GM23338 (cell line): ENCODE data around the gene ENDOV. TPM values are rescaled to one million over a fixed set of nuclear protein-coding genes. Genes with fewer than 3 reads are reported as not detected.

Source experiments
- ATAC-seq: fragments of 200-7000 bp; cut with Tn5 transposase; 3 replicates; pipeline ENCODE4 v1.9.1; 2020
- DNase-seq: peaks from one replicate; pipeline ENCODE4 v3.0.0-alpha.2; 2015; ENCODE audit warnings: low spot score
- H2AFZ ChIP-seq: fragments of 200-600 bp; sonication (generic); 2 replicates; pipeline ENCODE4 v1.8.0; 2016; ENCODE audit warnings: antibody characterized with exemption, mild to moderate bottlenecking, moderate library complexity
- H3F3A ChIP-seq: fragments of 200-600 bp; sonication (generic); replicated peaks from 2 replicates; pipeline ENCODE4 v1.8.0; 2017; ENCODE audit warnings: antibody characterized with exemption, mixed run types, low read depth
- H3K27ac ChIP-seq: fragments of 200-600 bp; sonication (generic); 2 replicates; pipeline ENCODE4 v1.6.1; 2016; ENCODE audit warnings: low read depth
- H3K27me3 ChIP-seq: fragments of 200-600 bp; sonication (generic); 2 replicates; pipeline ENCODE4 v1.8.0; 2016; ENCODE audit warnings: mild to moderate bottlenecking, mixed run types, moderate library complexity; ENCODE audit not compliant: insufficient read depth
- H3K36me3 ChIP-seq: fragments of 200-600 bp; sonication (generic); 2 replicates; pipeline ENCODE4 v1.8.0; 2016; ENCODE audit warnings: mild to moderate bottlenecking; ENCODE audit not compliant: insufficient read depth
- H3K4me1 ChIP-seq: fragments of 200-600 bp; sonication (generic); 2 replicates; pipeline ENCODE4 v1.8.0; 2016; ENCODE audit warnings: mild to moderate bottlenecking, moderate library complexity; ENCODE audit not compliant: insufficient read depth
- H3K4me2 ChIP-seq: fragments of 200-600 bp; sonication (generic); 2 replicates; pipeline ENCODE4 v1.7.1; 2017; ENCODE audit warnings: mixed run types
- H3K4me3 ChIP-seq: fragments of 200-600 bp; sonication (generic); 2 replicates; pipeline ENCODE4 v1.6.1; 2016; ENCODE audit warnings: mixed run types
- H3K79me2 ChIP-seq: fragments of 200-600 bp; sonication (generic); replicated peaks from 2 replicates; pipeline ENCODE4 v1.8.0; 2017; ENCODE audit warnings: mild to moderate bottlenecking; ENCODE audit not compliant: insufficient read depth
- H3K9me2 ChIP-seq: fragments of 200-600 bp; sonication (generic); 2 replicates; pipeline ENCODE4 v1.8.0; 2017; ENCODE audit not compliant: insufficient read depth
- H4K20me1 ChIP-seq: fragments of 200-600 bp; sonication (generic); replicated peaks from 2 replicates; pipeline ENCODE4 v1.8.0; 2017; ENCODE audit warnings: mild to moderate bottlenecking; ENCODE audit not compliant: insufficient read depth
- H3K27ac Mint-ChIP-seq: 2 replicates; pipeline ENCODE4 v1.8.0; 2020; ENCODE audit warnings: inconsistent platforms, mild to moderate bottlenecking, moderate library complexity, mixed read lengths
- H3K27me3 Mint-ChIP-seq: 3 replicates; pipeline ENCODE4 v1.8.0; 2022; ENCODE audit warnings: low read depth, mild to moderate bottlenecking, moderate library complexity, mixed read lengths, inconsistent platforms; ENCODE audit not compliant: insufficient read depth, poor library complexity
- H3K36me3 Mint-ChIP-seq: 3 replicates; pipeline ENCODE4 v1.8.0; 2021; ENCODE audit warnings: low read depth, mild to moderate bottlenecking, inconsistent platforms, moderate library complexity, mixed read lengths
- H3K4me1 Mint-ChIP-seq: 3 replicates; pipeline ENCODE4 v1.8.0; 2020; ENCODE audit warnings: mild to moderate bottlenecking, inconsistent platforms, mixed read lengths
- H3K4me3 Mint-ChIP-seq: 3 replicates; pipeline ENCODE4 v1.8.0; 2021; ENCODE audit warnings: moderate library complexity, mild to moderate bottlenecking, inconsistent platforms, mixed read lengths
- H3K9me3 Mint-ChIP-seq: 3 replicates; pipeline ENCODE4 v1.8.0; 2020; ENCODE audit warnings: moderate library complexity, mild to moderate bottlenecking, inconsistent platforms, mixed read lengths
- CREB1 ChIP-seq: fragments of 250-450 bp; sonication (Bioruptor Pico); IDR thresholded peaks from 2 replicates; pipeline ENCODE4 v1.5.0; 2020; ENCODE audit warnings: low read depth, mild to moderate bottlenecking, moderate library complexity
- CTCF ChIP-seq, 2 experiments: fragments of 200-600 bp in 1 of 2; sonication (generic) in 1 of 2; conservative IDR thresholded peaks; 2 replicates each; pipeline versions ENCODE4 v1.5.1 to v1.6.1; 2016 to 2017; ENCODE audit warnings: antibody characterized with exemption in 2 of 2, low read depth in 2 of 2, mild to moderate bottlenecking in 2 of 2, moderate library complexity in 1 of 2
- EZH2phosphoT487 ChIP-seq: fragments of 200-600 bp; sonication (generic); IDR thresholded peaks from one replicate; pipeline ENCODE4 v1.8.1; 2018; ENCODE audit warnings: antibody characterized with exemption; ENCODE audit not compliant: unreplicated experiment
- JUNB ChIP-seq: IDR thresholded peaks from one replicate; pipeline ENCODE4 v1.6.1; 2016; ENCODE audit warnings: antibody characterized with exemption; ENCODE audit not compliant: unreplicated experiment
- NANOG ChIP-seq: IDR thresholded peaks from 2 replicates; pipeline ENCODE4 v1.6.1; 2016; ENCODE audit warnings: antibody characterized with exemption, borderline replicate concordance
- POLR2AphosphoS5 ChIP-seq: IDR thresholded peaks from 2 replicates; pipeline ENCODE4 v1.6.1; 2016; ENCODE audit warnings: antibody characterized with exemption, low read depth
- STAT1 ChIP-seq: IDR thresholded peaks from one replicate; pipeline ENCODE4 v1.6.1; 2016; ENCODE audit warnings: antibody characterized with exemption; ENCODE audit not compliant: unreplicated experiment
- ZNF114 ChIP-seq: fragments of 250-450 bp; sonication (Bioruptor Pico); IDR thresholded peaks from 2 replicates; pipeline ENCODE4 v1.5.0; 2020; ENCODE audit warnings: mild to moderate bottlenecking, moderate library complexity
- ZNF331 ChIP-seq: fragments of 250-450 bp; sonication (Bioruptor Pico); IDR thresholded peaks from 2 replicates; pipeline ENCODE4 v1.5.0; 2020; ENCODE audit warnings: low read depth, mild to moderate bottlenecking, moderate library complexity
- polyA plus RNA-seq: library from polyadenylated mRNA; unstranded; fragments of >200 nt; fragmentation: Nextera tagmentation; extraction: Ambion mirVana; gene quantifications from 2 replicates; pipeline ENCODE4 v1.2.1, GENCODE V29; 2016
- total RNA-seq: library from RNA; depleted of rRNA; stranded (reverse); fragments of >200 nt; shearing (Covaris generic); gene quantifications from 2 replicates; pipeline ENCODE4 v1.2.3, GENCODE V29; 2014
- TF ChIP-seq, protein P1 (sequence below): fragments of 250-450 bp; sonication (Bioruptor Pico); IDR thresholded peaks from 2 replicates; pipeline ENCODE4 v1.5.0; 2020; ENCODE audit warnings: mild to moderate bottlenecking, moderate library complexity

Gene ENDOV
- total and polyA plus RNA-seq, 2 experiments from 2014 or later = 11.5 to 16.1 TPM

- no peak for TF ChIP-seq NANOG
- TF ChIP-seq POLR2AphosphoS5 = no peak
- no peak for TF ChIP-seq ZNF331 (CRISPR knock-in tag)
- no peak for TF ChIP-seq CREB1 (CRISPR knock-in tag)
Measured at GRCh38 chr17:80381416-80381923, 33.5 kb upstream of the ENDOV start (continued).

GRCh38 chr17:80382446-80382845 lies 32.5 kb upstream of the ENDOV start:
- ATAC-seq = no peak
- Histone ChIP-seq H3K36me3 (peaks cover 13% of the 10 kb centered on the region), H3F3A (no peaks in the 10 kb centered on the region), H2AFZ (no peak overlapping the region), H4K20me1 (no peaks in the 10 kb centered on the region), H3K27ac (no peak overlapping the region), H3K9me2 (no peaks in the 10 kb centered on the region), H3K4me1 (no peaks in the 10 kb centered on the region), H3K27me3 (no peaks in the 10 kb centered on the region), H3K79me2 (no peaks in the 10 kb centered on the region), H3K4me2 (no peak overlapping the region), H3K4me3 (no peak overlapping the region)
- DNase-seq = no peak
- peaks cover 12% of the 10 kb centered on the region for H3K27me3 Mint-ChIP-seq
- peaks cover 70% of the 10 kb centered on the region for H3K36me3 Mint-ChIP-seq
- TF ChIP-seq, protein P1, sequence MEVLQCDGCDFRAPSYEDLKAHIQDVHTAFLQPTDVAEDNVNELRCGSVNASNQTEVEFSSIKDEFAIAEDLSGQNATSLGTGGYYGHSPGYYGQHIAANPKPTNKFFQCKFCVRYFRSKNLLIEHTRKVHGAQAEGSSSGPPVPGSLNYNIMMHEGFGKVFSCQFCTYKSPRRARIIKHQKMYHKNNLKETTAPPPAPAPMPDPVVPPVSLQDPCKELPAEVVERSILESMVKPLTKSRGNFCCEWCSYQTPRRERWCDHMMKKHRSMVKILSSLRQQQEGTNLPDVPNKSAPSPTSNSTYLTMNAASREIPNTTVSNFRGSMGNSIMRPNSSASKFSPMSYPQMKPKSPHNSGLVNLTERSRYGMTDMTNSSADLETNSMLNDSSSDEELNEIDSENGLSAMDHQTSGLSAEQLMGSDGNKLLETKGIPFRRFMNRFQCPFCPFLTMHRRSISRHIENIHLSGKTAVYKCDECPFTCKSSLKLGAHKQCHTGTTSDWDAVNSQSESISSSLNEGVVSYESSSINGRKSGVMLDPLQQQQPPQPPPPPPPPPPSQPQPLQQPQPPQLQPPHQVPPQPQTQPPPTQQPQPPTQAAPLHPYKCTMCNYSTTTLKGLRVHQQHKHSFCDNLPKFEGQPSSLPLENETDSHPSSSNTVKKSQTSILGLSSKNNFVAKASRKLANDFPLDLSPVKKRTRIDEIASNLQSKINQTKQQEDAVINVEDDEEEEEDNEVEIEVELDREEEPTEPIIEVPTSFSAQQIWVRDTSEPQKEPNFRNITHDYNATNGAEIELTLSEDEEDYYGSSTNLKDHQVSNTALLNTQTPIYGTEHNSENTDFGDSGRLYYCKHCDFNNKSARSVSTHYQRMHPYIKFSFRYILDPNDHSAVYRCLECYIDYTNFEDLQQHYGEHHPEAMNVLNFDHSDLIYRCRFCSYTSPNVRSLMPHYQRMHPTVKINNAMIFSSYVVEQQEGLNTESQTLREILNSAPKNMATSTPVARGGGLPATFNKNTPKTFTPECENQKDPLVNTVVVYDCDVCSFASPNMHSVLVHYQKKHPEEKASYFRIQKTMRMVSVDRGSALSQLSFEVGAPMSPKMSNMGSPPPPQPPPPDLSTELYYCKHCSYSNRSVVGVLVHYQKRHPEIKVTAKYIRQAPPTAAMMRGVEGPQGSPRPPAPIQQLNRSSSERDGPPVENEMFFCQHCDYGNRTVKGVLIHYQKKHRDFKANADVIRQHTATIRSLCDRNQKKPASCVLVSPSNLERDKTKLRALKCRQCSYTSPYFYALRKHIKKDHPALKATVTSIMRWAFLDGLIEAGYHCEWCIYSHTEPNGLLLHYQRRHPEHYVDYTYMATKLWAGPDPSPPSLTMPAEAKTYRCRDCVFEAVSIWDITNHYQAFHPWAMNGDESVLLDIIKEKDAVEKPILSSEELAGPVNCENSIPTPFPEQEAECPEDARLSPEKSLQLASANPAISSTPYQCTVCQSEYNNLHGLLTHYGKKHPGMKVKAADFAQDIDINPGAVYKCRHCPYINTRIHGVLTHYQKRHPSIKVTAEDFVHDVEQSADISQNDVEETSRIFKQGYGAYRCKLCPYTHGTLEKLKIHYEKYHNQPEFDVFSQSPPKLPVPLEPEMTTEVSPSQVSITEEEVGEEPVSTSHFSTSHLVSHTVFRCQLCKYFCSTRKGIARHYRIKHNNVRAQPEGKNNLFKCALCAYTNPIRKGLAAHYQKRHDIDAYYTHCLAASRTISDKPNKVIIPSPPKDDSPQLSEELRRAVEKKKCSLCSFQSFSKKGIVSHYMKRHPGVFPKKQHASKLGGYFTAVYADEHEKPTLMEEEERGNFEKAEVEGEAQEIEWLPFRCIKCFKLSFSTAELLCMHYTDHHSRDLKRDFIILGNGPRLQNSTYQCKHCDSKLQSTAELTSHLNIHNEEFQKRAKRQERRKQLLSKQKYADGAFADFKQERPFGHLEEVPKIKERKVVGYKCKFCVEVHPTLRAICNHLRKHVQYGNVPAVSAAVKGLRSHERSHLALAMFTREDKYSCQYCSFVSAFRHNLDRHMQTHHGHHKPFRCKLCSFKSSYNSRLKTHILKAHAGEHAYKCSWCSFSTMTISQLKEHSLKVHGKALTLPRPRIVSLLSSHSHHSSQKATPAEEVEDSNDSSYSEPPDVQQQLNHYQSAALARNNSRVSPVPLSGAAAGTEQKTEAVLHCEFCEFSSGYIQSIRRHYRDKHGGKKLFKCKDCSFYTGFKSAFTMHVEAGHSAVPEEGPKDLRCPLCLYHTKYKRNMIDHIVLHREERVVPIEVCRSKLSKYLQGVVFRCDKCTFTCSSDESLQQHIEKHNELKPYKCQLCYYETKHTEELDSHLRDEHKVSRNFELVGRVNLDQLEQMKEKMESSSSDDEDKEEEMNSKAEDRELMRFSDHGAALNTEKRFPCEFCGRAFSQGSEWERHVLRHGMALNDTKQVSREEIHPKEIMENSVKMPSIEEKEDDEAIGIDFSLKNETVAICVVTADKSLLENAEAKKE (CRISPR knock-in tag) = no peak
- TF ChIP-seq STAT1 = no peak
- no peak for TF ChIP-seq NANOG
- no peak for TF ChIP-seq EZH2phosphoT487
- no peak for TF ChIP-seq CTCF (conservative IDR thresholded peaks at IDR 0.05; ENCODE audit: low read depth in 2 of 2)
- TF ChIP-seq ZNF114 (CRISPR knock-in tag) = no peak
- no peak for TF ChIP-seq ZNF331 (CRISPR knock-in tag)
- no peak for TF ChIP-seq JUNB
- H3K4me1 Mint-ChIP-seq = peaks cover 2% of the 10 kb centered on the region; the same call in 1 of the 3 replicates
- no peak overlapping the region for H3K27ac Mint-ChIP-seq
- H3K4me3 Mint-ChIP-seq = no peak overlapping the region
- no peaks in the 10 kb centered on the region for H3K9me3 Mint-ChIP-seq
